Measurements from ENCODE around the gene PPP4R3A. TPM values are rescaled to one million over a fixed set of nuclear protein-coding genes. Genes with fewer than 3 reads are reported as not detected.

PPP4R3A gene
- total and polyA plus RNA-seq, 10 of the 15 experiments (the other 5 are each of a cell fraction or from before 2014, with no cell fraction given), result 19.4 to 97.8 (median 62.9) TPM

DNA sequence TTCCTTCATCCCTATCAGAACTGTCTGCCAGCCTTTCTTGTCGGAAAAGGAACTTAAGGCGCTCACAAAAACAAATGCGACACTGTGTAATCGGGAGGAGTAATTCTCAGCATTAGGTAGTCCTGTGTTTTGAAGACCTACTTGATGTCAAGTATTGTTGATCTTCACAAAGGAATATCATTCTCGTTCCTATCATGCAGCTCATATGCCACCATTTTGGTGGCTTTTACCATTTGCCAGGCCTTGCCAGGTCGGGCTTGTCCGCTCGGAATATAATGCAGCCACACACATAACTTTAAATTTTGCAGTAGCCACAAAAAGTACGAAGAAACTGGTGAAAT is 903 bp upstream of the PPP4R3A start:
- H2AFZ ChIP-seq (ENCODE audit: control insufficient read depth, low read depth, low read length), result peak overlapping the region; percentile 96
- peaks cover 0 to 3% of the 10 kb centered on the region in 2 experiments; a peak in 1 of 4 replicates for H3K36me3 ChIP-seq (ENCODE audit: control insufficient read depth in 2 of 2, insufficient read depth in 2 of 2, low read length in 1 of 2)
- no peaks in the 10 kb centered on the region for H4K20me1 ChIP-seq (ENCODE audit: control insufficient read depth, insufficient read depth)
- H3K27me3 ChIP-seq (replicated peaks in 1 of 2; ENCODE audit: control insufficient read depth in 2 of 2, insufficient read depth in 2 of 2, low read length in 1 of 2), result no peaks in the 10 kb centered on the region
- peaks cover 47% of the 10 kb centered on the region for H3K79me2 ChIP-seq (ENCODE audit: control insufficient read depth, insufficient read depth, low read length)
- CTCF ChIA-PET, result interaction anchor here (0.6 kb wide), 1 partner anchor 453 kb away, joined by 4 read pairs; no protein-coding TSS in a partner anchor
- peak overlapping the region; percentile 86 for H3K4me2 ChIP-seq (ENCODE audit: control insufficient read depth, insufficient read depth)
- no peak for ATAC-seq
- intact Hi-C loops (cut with micrococcal nuclease; ENCODE audit: unreplicated experiment), result loop anchor here (5.0 kb wide), 1 partner anchor 531 kb away; the partner anchor contains the start of gene TRIP11
- DNase-seq (ENCODE audit: low read depth, low spot score), result no peak
- 43% methylated on average over 9 of the region's 9 CpGs for WGBS (ENCODE audit: insufficient coverage, insufficient replicate concordance, low lambda C conversion rate, missing lambda C conversion rate)
- peak overlapping the region; percentile 99 for H3K9ac ChIP-seq (ENCODE audit: control insufficient read depth, insufficient read depth, low read length)
- BruUV-seq (replicated peaks), result no TSS peak
- in situ Hi-C loops (cut with MboI), result loop anchor here (25.0 kb wide), 1 partner anchor 1124 kb away; the partner anchor contains the start of gene CALM1
- RAD21 ChIA-PET (ENCODE audit: unreplicated experiment), result no interaction called here
- SMC1A ChIA-PET (ENCODE audit: uncharacterized antibody, unreplicated experiment), result interaction anchor here (1.0 to 1.5 kb wide), 2 partner anchors 44 to 186 kb away, joined by 3 to 4 read pairs; no protein-coding TSS in a partner anchor
- TF ChIP-seq YY1 (IDR thresholded peaks at IDR 0.05; ENCODE audit: low read depth, low read length) (peak; percentile 55), NFIC (IDR thresholded peaks at IDR 0.05; ENCODE audit: low read depth, low read length) (no peak; the same call in 1 of the 2 replicates), SMC3 (IDR thresholded peaks at IDR 0.05; ENCODE audit: borderline replicate concordance, low read length) (no peak), HDGF (IDR thresholded peaks at IDR 0.05) (peak; percentile 21; the same call in 1 of the 2 replicates), ZBED1 (IDR thresholded peaks at IDR 0.05; ENCODE audit: borderline replicate concordance) (0 out of 2 replicates have a peak, but pooled peaks have one; percentile 4), BHLHE40 (IDR thresholded peaks at IDR 0.05; ENCODE audit: borderline replicate concordance in 1 of 2, low read depth in 2 of 2, low read length in 1 of 2) (no peak), SREBF2 (IDR thresholded peaks at IDR 0.05; ENCODE audit: low read length) (no peak), BCL11A (IDR thresholded peaks at IDR 0.05; ENCODE audit: low read depth, low read length) (no peak)
- TF ChIP-seq, protein P1, sequence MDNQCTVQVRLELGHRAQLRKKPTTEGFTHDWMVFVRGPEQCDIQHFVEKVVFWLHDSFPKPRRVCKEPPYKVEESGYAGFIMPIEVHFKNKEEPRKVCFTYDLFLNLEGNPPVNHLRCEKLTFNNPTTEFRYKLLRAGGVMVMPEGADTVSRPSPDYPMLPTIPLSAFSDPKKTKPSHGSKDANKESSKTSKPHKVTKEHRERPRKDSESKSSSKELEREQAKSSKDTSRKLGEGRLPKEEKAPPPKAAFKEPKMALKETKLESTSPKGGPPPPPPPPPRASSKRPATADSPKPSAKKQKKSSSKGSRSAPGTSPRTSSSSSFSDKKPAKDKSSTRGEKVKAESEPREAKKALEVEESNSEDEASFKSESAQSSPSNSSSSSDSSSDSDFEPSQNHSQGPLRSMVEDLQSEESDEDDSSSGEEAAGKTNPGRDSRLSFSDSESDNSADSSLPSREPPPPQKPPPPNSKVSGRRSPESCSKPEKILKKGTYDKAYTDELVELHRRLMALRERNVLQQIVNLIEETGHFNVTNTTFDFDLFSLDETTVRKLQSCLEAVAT (IDR thresholded peaks at IDR 0.05), result peak; percentile 90
- H3K4me1 ChIP-seq (ENCODE audit: control insufficient read depth, insufficient read depth, low read length), result peaks cover 5% of the 10 kb centered on the region
- peak overlapping the region; percentile 99 for H3K4me3 ChIP-seq
- no peak for FAIRE-seq
- POLR2A ChIA-PET, result interaction anchor here (2.9 kb wide), 1 partner anchor 9 kb away, joined by 12 read pairs; no protein-coding TSS in a partner anchor
- H3K9me3 ChIP-seq (replicated peaks; ENCODE audit: control insufficient read depth, insufficient read depth, low read length), result no peaks in the 10 kb centered on the region
- peak overlapping the region; percentile 97 for H3K27ac ChIP-seq (ENCODE audit: control insufficient read depth, insufficient read depth)

Measured in GM12878 (cell line).